GM11168 (cell line): ENCODE measurements around the gene YTHDC1.

Experiments
- in situ Hi-C: fragments of 300-500 bp; cut with MboI; formaldehyde crosslinking; loops from one replicate; pipeline ENCODE4 v1.12.0; 2022; ENCODE audit warnings: low sequenced_read_pairs; ENCODE audit not compliant: unreplicated experiment

Gene YTHDC1

DNA sequence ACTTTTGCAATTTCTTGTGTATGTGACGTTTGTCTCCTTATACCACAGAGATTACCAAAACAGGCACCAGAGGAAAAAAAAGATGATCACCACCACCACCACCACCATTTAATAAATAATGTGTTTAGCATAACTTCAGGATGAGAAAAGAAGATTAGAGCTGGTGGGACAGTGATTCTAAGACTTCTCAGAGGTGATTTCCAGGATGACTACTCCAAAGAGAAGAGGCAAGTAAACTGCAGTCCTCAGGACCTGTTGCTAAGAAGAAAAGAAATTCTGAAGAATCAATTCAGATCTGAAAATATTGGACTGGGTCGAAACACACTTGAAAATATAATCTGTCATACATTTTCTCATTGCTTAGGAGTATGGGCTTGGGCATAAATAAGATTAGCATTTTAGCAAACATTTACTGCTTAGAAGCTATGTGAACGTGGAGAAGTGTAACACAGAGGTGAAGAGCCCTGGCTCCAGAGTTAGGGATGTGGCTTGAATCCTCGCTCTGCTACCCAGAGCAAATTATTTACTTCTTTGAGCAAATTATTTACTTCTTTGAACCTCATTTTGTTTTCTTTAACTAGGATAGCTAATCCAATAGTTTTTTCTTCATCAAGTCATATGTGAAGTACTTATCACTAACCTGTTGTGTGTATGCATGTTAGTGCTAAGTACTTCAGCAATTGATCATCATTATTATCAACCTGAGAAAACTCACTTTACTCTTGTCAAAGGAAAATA is 10.5 kb upstream of the YTHDC1 start:
- in situ Hi-C loops, result loop anchor here (5.0 kb wide), 1 partner anchor 83 kb away; no protein-coding TSS in a partner anchor

DNA sequence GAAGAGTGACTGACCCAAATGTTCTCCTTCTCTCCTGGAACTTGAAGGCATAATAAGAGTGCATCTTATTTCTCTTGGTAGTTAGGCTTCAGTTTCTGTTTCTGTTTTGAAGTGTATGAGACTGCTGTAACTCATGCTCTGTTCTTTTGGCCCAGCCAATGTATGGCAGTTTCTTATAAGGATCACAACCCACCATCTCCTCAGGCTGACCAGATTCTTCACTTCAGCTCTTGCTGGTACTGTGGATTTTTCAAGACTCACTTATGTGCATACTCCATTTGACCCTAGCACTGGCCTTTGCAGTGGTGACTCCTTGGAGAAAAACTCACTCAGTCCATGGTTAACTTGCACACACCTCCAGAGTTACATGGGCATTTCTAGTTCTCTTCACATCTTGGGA is 9.6 kb upstream of the YTHDC1 start:
- in situ Hi-C loops, result no loop called here

DNA sequence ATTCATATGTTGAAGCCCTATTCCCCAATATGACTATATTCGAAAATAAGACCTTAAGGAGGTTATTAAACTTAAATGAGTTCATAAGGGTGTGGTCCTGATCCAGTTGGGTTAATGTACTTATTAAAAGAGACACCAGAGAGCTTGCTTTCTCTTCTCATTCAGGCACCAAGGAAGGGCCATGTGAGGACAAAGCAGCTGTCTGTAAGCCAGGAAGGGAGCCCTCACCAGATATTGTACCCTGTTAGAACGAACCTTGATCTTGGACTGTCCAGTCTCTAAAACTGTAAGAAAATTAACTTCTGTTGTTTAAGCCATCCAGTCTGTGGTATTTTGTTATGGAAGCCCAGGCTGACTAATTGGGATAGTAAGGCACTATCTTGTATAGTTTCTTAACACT is 9.1 kb upstream of the YTHDC1 start:
- in situ Hi-C loops, result no loop called here

- in situ Hi-C loops, result no loop called here
Observed at GRCh38 chr4:68352791-68353190, 2.9 kb upstream of the YTHDC1 start.

DNA sequence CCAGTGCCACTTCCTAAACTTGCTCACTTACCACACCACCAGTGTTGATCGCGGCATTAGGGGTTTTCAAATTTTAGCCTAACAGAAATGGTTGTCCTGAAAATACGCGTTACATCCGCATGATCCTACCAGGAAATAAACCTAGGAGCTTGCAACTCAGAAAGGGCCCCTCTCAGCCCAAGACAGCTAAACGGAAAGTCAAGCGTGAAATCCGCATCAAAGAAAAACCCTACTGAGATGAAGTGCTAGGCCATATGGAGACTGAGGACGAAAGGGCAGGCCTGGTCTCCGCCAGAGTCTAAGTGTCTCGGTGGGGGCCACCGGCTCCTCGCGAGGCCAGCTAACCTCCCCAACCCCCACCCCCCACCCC is 626 bp downstream of the YTHDC1 start:
- in situ Hi-C loops, result no loop called here

- in situ Hi-C loops, result no loop called here
Observed at GRCh38 chr4:68348577-68348976, 1.3 kb downstream of the YTHDC1 start.

GRCh38 chr4:68347845-68348244 is 2.0 kb downstream of the YTHDC1 start:
- in situ Hi-C loops, result no loop called here

DNA sequence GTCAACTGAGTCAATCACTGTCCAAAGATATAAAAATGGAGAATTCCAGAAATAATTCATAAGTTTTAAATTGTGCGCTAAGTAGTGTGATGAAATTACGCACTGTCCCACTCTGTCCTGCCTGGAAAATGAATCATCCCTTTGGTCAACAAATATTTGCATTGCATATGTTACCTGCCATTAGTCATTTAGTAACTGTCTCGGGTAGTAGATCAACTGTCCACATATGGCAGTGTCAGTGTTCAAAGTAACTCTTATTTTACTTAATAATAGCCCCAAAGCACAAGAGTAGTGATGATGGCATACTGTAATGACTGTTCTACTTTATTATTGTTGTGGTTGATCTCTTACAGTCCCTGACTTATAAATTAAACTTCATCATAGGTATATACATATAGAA is 3.4 kb downstream of the YTHDC1 start:
- in situ Hi-C loops, result no loop called here

DNA sequence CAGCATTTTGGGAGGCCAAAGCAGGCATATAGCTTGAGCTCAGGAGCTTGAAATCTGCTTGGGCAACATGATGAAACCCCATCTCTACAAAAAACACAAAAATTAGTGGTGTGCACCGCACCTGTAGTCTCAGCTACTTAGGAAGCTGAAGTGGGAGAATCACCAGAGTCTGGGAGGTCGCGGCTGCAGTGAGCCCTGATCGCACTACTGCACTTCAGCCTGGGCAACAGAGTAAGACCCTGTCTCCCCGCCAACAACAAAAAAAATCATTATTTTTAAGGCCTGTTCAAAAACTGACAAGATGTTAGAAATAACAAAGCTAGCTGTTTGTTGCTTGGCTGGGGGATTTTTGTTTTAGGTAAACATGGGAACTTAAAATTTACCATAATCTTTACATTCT is 5.1 kb downstream of the YTHDC1 start:
- in situ Hi-C loops, result no loop called here

GRCh38 chr4:68344049-68344448 is 5.8 kb downstream of the YTHDC1 start:
- in situ Hi-C loops, result no loop called here

DNA sequence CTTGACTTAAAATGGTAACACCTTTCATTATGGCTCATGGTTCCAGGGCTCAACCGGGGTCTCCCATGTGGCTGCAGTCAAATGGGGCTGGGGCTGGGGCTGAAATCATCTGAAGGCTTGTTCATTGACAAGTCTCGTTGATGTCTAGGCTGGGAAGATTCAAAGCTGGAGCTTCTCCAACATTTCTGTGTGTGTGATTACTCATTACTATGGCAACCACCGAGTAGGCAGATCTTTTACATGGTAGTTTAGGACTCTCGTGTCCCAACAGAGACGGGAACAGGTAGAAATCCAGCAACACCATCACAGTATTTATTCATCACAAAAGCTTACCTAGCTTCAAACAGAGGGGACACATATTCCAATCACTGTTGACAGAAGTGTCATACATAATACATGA is 7.8 kb downstream of the YTHDC1 start:
- in situ Hi-C loops, result no loop called here

DNA sequence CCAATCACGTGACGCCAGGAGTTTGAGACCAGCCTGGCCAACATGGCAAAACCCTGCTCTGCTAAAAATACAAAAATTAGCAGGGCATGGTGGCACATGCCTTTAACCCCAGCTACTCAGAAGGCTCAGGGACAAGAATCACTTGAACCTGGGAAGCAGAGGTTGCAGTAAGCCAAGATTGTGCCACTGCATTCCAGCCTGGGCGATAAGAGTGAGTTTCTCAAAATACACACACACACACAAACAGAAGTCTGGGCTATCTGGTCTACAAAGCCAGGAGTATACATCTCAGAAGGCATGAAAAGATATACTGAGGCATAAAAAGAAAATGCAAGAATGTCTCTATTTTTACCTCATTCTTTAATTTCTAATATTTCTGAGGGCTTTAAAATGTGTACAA is 11.3 kb downstream of the YTHDC1 start:
- in situ Hi-C loops, result no loop called here

GRCh38 chr4:68337522-68337921 is 12.4 kb downstream of the YTHDC1 start:
- in situ Hi-C loops, result no loop called here

GRCh38 chr4:68337004-68337403 is 12.9 kb downstream of the YTHDC1 start:
- in situ Hi-C loops, result no loop called here

- in situ Hi-C loops, result no loop called here
Observed at GRCh38 chr4:68336530-68336929, 13.4 kb downstream of the YTHDC1 start.

DNA sequence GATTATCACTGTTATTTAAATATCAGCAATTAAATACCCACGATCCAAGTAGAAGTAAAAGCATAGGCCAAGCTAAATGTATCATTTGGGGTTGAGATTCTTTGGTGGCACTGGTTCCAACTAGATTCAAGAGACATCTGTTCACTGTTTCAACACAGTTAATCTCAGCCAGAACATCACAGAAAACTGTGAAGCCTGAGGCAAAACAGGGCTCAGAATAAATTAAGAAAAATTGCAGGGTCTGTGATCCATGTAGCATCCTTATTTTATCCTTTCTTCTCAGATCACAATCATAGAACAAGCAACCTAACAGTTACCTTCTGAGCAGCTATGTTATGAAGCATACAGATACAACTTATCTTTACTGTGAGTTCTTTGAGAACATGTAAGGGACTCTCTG is 23.7 kb downstream of the YTHDC1 start:
- in situ Hi-C loops, result no loop called here

GRCh38 chr4:68324519-68325262 is 25.2 kb downstream of the YTHDC1 start:
- in situ Hi-C loops, result loop anchor here (25.0 kb wide), 1 partner anchor 313 kb away; no protein-coding TSS in a partner anchor

GRCh38 chr4:68319040-68319439 is 30.9 kb downstream of the YTHDC1 start:
- in situ Hi-C loops, result loop anchor here (25.0 kb wide), 1 partner anchor 318 kb away; no protein-coding TSS in a partner anchor

DNA sequence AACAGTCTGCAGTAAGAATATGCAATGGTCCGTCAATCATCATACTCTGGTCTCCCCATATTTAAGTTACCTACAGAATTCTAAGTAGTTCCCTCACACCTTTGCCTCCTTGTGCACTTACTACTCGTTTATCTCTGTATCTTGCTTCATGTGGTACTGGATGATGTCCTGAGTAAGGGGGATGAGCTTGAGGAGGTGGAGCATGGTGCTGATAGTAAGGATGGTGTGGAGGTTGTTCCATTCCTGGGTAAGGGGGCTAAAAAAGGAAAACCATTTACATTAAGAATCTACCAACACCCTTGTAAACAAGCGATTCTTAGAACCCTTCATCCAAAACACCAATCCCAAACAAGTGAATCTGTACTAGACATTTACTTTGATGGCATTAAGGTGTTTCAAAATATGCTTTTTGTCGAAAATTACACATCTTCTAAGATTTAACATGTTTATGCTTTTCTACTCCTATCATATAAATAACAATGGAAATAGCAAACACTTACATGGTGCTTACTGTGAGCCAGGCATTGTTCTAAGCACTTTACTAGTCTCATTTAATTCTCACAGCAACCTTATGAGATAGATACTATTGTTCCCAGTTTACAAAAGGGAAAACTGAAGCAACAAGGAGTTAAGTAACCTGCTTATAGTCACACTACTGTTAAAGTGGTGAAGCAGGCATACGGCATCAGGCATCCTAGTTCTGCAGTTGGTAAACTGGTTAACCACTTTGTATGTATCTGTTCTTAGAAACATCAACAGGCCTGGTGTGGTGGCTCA is 33.5 kb downstream of the YTHDC1 start:
- in situ Hi-C loops, result loop anchor here (25.0 kb wide), 1 partner anchor 321 kb away; no protein-coding TSS in a partner anchor

GRCh38 chr4:68310651-68311247 is 39.1 kb downstream of the YTHDC1 start:
- in situ Hi-C loops, result loop anchor here (25.0 kb wide), 1 partner anchor 327 kb away; no protein-coding TSS in a partner anchor
